Lung (tissue), 12 donors: ENCODE data around the gene DCUN1D4. TPM values are rescaled to one million over a fixed set of nuclear protein-coding genes. Genes with fewer than 3 reads are reported as not detected.

Source experiments
- ATAC-seq: fragments of 200-7000 bp; cut with Tn5 transposase; one replicate; pipeline ENCODE4 v1.9.1; 2020; ENCODE audit warnings: moderate number of reproducible peaks; ENCODE audit not compliant: insufficient read depth, low FRiP score
- DNase-seq, 3 donors: peaks; one replicate each; pipeline ENCODE4 v3.0.0-alpha.2; 2013 to 2017
- H3K27ac ChIP-seq, 2 donors: one replicate each; pipeline ENCODE4 v1.5.1; 2013; ENCODE audit warnings: mild to moderate bottlenecking in 2 of 2, moderate library complexity in 2 of 2, control low read depth in 1 of 2, inconsistent platforms in 1 of 2, low read depth in 1 of 2, low read length in 1 of 2
- H3K27me3 ChIP-seq, 3 donors: one replicate each; pipeline ENCODE4 v1.5.1; 2013; ENCODE audit warnings: low read length in 2 of 3; ENCODE audit not compliant: control insufficient read depth in 3 of 3, insufficient read depth in 3 of 3
- H3K36me3 ChIP-seq, 4 donors: one replicate each; pipeline ENCODE4 v1.5.1; 2013; ENCODE audit warnings: low read length in 4 of 4, mild to moderate bottlenecking in 1 of 4, moderate library complexity in 1 of 4; ENCODE audit not compliant: control insufficient read depth in 4 of 4, insufficient read depth in 4 of 4
- H3K4me1 ChIP-seq, 5 donors: one replicate each; pipeline ENCODE4 v1.5.1; 2013; ENCODE audit warnings: low read length in 5 of 5, mild to moderate bottlenecking in 2 of 5, moderate library complexity in 1 of 5; ENCODE audit not compliant: control insufficient read depth in 5 of 5, insufficient read depth in 5 of 5
- H3K4me3 ChIP-seq: one replicate; pipeline ENCODE4 v1.5.1; 2013; ENCODE audit warnings: mild to moderate bottlenecking, control low read depth, moderate library complexity
- H3K9ac ChIP-seq, 2 donors: one replicate each; pipeline ENCODE4 v1.5.1; 2013; ENCODE audit warnings: low read length in 2 of 2, control low read depth in 1 of 2; ENCODE audit not compliant: insufficient read depth in 1 of 2
- H3K9me3 ChIP-seq, 4 donors: one replicate each; pipeline ENCODE4 v1.5.1; 2013; ENCODE audit warnings: low read length in 3 of 4, mild to moderate bottlenecking in 1 of 4, moderate library complexity in 1 of 4; ENCODE audit not compliant: control insufficient read depth in 4 of 4, insufficient read depth in 3 of 4
- WGBS, 2 donors: extraction: QIAGEN DNeasy Blood & Tissue Kit; methylation state at CpG; one replicate each; pipeline ENCODE4 v1.1.7; 2013; 5-methylcytosine and 5-hydroxymethylcytosine counted together
- polyA plus RNA-seq, 2 donors: library from polyadenylated mRNA; stranded (reverse); fragments of 200-250 nt; gene quantifications; one replicate each; pipeline ENCODE4 v1.2.1, GENCODE V29; 2013
- total RNA-seq, 2 donors: library from RNA; depleted of rRNA in 1 of 2; stranded (reverse); fragments of >200 nt in 1 of 2; gene quantifications; one replicate each; pipeline ENCODE4 v1.2.1, GENCODE V29; 2014 to 2021
- TF ChIP-seq, protein P1 (sequence below): IDR thresholded peaks from 2 replicates; pipeline ENCODE4 v1.5.1; 2012; ENCODE audit warnings: mild to moderate bottlenecking; ENCODE audit errors: control extremely low read depth, extremely low read depth
- donor health status: control.
- donor health status: control.
- donor health status: Bipolar disorder and iron deficiency.
- donor health status: healthy.
- donor health status: DM: yes; HTN: yes; CAD: no.

Gene DCUN1D4
- total and polyA plus RNA-seq, 4 donors, result 8.8 to 43.9 (median 18.3) TPM

DNA sequence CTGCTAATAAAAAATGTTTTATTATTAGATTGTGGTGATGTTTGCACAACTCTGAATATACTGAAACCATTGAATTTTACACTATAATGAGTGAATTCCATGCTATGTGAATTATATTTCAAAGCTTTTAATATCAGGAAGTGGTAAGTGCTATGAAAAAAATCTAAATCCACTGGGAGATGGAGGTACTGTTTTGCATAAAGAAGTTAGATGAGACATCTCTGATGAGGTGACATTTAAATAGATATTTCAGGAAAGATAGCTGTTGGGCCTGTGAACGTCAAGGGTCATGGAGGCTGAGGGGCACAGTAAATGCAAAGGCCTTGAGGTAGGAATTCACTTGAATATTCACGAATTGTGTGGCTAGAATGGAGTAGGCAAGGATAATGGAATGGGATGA, 12.3 kb downstream of the DCUN1D4 start:
- ATAC-seq (no peak), DNase-seq (no peak)
- 88 to 93% methylated on average over 2 of the region's 2 CpGs for WGBS, 2 donors
- TF ChIP-seq, protein P1, sequence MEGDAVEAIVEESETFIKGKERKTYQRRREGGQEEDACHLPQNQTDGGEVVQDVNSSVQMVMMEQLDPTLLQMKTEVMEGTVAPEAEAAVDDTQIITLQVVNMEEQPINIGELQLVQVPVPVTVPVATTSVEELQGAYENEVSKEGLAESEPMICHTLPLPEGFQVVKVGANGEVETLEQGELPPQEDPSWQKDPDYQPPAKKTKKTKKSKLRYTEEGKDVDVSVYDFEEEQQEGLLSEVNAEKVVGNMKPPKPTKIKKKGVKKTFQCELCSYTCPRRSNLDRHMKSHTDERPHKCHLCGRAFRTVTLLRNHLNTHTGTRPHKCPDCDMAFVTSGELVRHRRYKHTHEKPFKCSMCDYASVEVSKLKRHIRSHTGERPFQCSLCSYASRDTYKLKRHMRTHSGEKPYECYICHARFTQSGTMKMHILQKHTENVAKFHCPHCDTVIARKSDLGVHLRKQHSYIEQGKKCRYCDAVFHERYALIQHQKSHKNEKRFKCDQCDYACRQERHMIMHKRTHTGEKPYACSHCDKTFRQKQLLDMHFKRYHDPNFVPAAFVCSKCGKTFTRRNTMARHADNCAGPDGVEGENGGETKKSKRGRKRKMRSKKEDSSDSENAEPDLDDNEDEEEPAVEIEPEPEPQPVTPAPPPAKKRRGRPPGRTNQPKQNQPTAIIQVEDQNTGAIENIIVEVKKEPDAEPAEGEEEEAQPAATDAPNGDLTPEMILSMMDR, result no peak
- peaks cover 0 to 19% (median 11%) of the 10 kb centered on the region in 5 donors for H3K4me1 ChIP-seq
- H3K9ac ChIP-seq, result no peak overlapping the region
- H3K4me3 ChIP-seq, result no peak overlapping the region
- no peaks in the 10 kb centered on the region for H3K27me3 ChIP-seq
- H3K9me3 ChIP-seq, result no peaks in the 10 kb centered on the region
- H3K36me3 ChIP-seq, result peaks cover 0 to 3% (median 0%) of the 10 kb centered on the region in 4 donors
- H3K27ac ChIP-seq, result no peak overlapping the region

DNA sequence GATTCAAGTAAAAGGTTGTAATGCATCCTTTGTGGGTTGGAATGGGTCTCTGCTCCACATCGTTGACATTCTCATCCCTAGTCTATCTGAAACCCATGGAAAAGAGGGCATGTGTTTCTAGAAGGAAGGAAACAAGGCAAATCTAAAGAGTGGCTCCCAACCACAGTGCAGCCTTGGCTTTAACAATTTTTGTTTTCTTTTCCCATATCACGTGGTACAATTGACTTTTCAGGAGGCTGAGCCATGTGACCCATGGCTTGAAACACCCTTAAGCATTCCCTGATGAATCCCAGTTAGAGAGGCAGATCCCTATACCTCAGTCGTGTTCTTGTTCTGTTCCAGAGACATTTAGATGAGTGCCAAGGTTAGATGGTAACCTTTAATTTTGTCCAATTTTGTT, 12.8 kb downstream of the DCUN1D4 start:
- ATAC-seq (no peak), DNase-seq (no peak)
- Histone ChIP-seq H3K4me1 (peaks cover 0 to 19% (median 11%) of the 10 kb centered on the region in 5 donors), H3K9ac (no peak overlapping the region), H3K27me3 (no peaks in the 10 kb centered on the region), H3K9me3 (no peaks in the 10 kb centered on the region), H3K36me3 (peaks cover 0 to 3% (median 0%) of the 10 kb centered on the region in 4 donors), H3K27ac (no peak overlapping the region), H3K4me3 (no peak overlapping the region)
- WGBS, 2 donors, result 82% methylated on average over 3 of the region's 3 CpGs
- TF ChIP-seq, protein P1, result no peak

GRCh38 chr4:51858605-51859202, 15.8 kb downstream of the DCUN1D4 start:
- Histone ChIP-seq H3K4me1 (peaks cover 0 to 19% (median 11%) of the 10 kb centered on the region in 5 donors), H3K9ac (no peak overlapping the region), H3K36me3 (peaks cover 0 to 3% (median 1%) of the 10 kb centered on the region in 4 donors), H3K9me3 (no peaks in the 10 kb centered on the region), H3K4me3 (no peak overlapping the region), H3K27ac (no peak overlapping the region), H3K27me3 (no peaks in the 10 kb centered on the region)
- 47 to 54% methylated on average over 3 of the region's 3 CpGs for WGBS, 2 donors
- no peak for ATAC-seq
- TF ChIP-seq, protein P1, result no peak
- peak in 2 of 3 donors; percentile 75 to 83 for DNase-seq

GRCh38 chr4:51859476-51860031, 16.6 kb downstream of the DCUN1D4 start:
- peaks cover 0 to 19% (median 11%) of the 10 kb centered on the region in 5 donors for H3K4me1 ChIP-seq
- DNase-seq (peak in 2 of 3 donors; percentile 19 to 33), ATAC-seq (no peak)
- H3K9ac ChIP-seq, result no peak overlapping the region
- no peak overlapping the region for H3K4me3 ChIP-seq
- WGBS, 2 donors, result 80 to 85% methylated on average over 4 of the region's 4 CpGs
- no peaks in the 10 kb centered on the region for H3K27me3 ChIP-seq
- TF ChIP-seq, protein P1, result no peak
- no peak overlapping the region for H3K27ac ChIP-seq
- peaks cover 0 to 9% (median 3%) of the 10 kb centered on the region in 4 donors for H3K36me3 ChIP-seq
- no peaks in the 10 kb centered on the region for H3K9me3 ChIP-seq
